ENCODE data around the gene SHC2. TPM values are rescaled to one million over a fixed set of nuclear protein-coding genes. Genes with fewer than 3 reads are reported as not detected.
A peak's percentile ranks its signal among the peaks of the same experiment; 100 is the strongest.

SHC2 gene
- total and polyA plus RNA-seq, 2 of the 13 experiments (the other 11 are each of a cell fraction or from before 2014, with no cell fraction given): 9.0 to 18.3 TPM

DNA sequence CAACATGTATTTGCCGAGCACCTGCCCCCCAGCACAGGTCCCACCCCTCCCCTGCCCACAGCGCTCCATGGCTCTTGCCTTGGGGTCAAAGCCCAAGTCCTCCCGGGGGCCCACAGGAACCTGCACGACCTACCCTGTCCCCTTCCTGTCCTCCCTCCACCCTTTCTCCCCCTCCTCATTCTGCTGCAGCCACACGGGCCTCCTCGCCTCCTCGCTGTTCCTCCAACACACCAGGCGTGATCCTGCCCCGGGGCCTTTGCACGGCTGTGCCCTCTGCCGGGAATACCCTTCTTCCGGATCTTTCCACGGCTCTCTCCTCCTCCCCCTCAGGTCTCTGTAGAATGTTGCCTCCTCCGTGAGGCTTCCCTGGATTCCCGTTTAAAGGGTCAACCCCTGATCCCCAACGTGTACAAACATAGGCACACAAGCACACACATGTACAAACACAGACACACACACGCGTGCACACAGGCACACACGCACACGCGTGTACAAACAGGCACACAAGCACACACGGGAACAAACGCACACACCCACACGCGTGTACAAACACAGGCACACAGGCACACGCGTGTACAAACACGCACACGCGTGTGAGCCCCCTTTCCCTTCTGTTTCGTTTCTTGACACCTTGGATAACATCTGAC lies 38.3 kb upstream of the SHC2 start (continued):
- TF ChIP-seq ARID4A (CRISPR knock-in tag; IDR thresholded peaks at IDR 0.05; ENCODE audit: borderline replicate concordance): peak; percentile 52; the same call in 1 of the 2 replicates
- no peak for TF ChIP-seq MYC (CRISPR knock-in tag; IDR thresholded peaks at IDR 0.05; ENCODE audit: borderline replicate concordance)
- TF ChIP-seq ZFP90 (CRISPR knock-in tag; IDR thresholded peaks at IDR 0.05; ENCODE audit: borderline replicate concordance): no peak
- 0 out of 2 replicates have a peak, but pooled peaks have one; percentile 52 for TF ChIP-seq TARDBP (CRISPR knock-in tag; IDR thresholded peaks at IDR 0.05)
- peak; percentile 92 for TF ChIP-seq PAXIP1 (CRISPR knock-in tag; conservative IDR thresholded peaks at IDR 0.05)
- TF ChIP-seq, protein P1, sequence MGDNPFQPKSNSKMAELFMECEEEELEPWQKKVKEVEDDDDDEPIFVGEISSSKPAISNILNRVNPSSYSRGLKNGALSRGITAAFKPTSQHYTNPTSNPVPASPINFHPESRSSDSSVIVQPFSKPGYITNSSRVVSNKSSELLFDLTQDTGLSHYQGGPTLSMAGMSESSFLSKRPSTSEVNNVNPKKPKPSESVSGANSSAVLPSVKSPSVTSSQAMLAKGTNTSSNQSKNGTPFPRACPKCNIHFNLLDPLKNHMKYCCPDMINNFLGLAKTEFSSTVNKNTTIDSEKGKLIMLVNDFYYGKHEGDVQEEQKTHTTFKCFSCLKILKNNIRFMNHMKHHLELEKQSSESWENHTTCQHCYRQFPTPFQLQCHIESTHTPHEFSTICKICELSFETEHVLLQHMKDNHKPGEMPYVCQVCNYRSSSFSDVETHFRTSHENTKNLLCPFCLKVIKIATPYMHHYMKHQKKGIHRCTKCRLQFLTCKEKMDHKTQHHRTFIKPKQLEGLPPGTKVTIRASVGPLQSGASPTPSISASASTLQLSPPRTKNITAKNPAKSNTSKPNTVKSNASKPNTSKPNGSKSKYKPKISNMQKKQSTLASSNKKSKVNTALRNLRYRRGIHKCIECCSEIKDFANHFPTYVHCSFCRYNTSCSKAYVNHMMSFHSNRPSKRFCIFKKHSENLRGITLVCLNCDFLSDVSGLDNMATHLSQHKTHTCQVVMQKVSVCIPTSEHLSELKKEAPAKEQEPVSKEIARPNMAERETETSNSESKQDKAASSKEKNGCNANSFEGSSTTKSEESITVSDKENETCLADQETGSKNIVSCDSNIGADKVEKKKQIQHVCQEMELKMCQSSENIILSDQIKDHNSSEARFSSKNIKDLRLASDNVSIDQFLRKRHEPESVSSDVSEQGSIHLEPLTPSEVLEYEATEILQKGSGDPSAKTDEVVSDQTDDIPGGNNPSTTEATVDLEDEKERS (CRISPR knock-in tag; IDR thresholded peaks at IDR 0.05): no peak
- TF ChIP-seq ZNF557 (CRISPR knock-in tag; IDR thresholded peaks at IDR 0.05): no peak
- TF ChIP-seq MEIS1 (CRISPR knock-in tag; IDR thresholded peaks at IDR 0.05; ENCODE audit: borderline replicate concordance): peak; percentile 33; the same call in 1 of the 2 replicates
- no peak for TF ChIP-seq ZFP36L2 (CRISPR knock-in tag; IDR thresholded peaks at IDR 0.05)
- TF ChIP-seq ZNF329 (CRISPR knock-in tag; IDR thresholded peaks at IDR 0.05; ENCODE audit: low read depth): no peak
- no peak for TF ChIP-seq KLF12 (CRISPR knock-in tag; IDR thresholded peaks at IDR 0.05; ENCODE audit: borderline replicate concordance)
- no peak for TF ChIP-seq NPAS2 (CRISPR knock-in tag; IDR thresholded peaks at IDR 0.05; ENCODE audit: borderline replicate concordance)
- peak; percentile 30; the same call in 1 of the 2 replicates for TF ChIP-seq GABPA (IDR thresholded peaks at IDR 0.05; ENCODE audit: low read depth, low read length)
- TF ChIP-seq GABPA (CRISPR knock-in tag; IDR thresholded peaks at IDR 0.05; ENCODE audit: low read depth): peak; percentile 72
